HL-60 (cell line): ENCODE results near the gene KLK11.

Experiments
- POLR2AphosphoS5 ChIP-seq: IDR thresholded peaks from 2 replicates; pipeline ENCODE4 v1.6.1; 2012; ENCODE audit warnings: low read depth
- TF ChIP-seq, protein P1 (sequence below): IDR thresholded peaks from one replicate; pipeline ENCODE4 v1.5.1; 2011; ENCODE audit warnings: low read length, control low read depth, inconsistent platforms; ENCODE audit not compliant: insufficient read depth
- TF ChIP-seq, protein P2 (sequence below): IDR thresholded peaks from 2 replicates; pipeline ENCODE4 v1.6.1; 2012; ENCODE audit warnings: low read depth; ENCODE audit not compliant: insufficient replicate concordance

DNA sequence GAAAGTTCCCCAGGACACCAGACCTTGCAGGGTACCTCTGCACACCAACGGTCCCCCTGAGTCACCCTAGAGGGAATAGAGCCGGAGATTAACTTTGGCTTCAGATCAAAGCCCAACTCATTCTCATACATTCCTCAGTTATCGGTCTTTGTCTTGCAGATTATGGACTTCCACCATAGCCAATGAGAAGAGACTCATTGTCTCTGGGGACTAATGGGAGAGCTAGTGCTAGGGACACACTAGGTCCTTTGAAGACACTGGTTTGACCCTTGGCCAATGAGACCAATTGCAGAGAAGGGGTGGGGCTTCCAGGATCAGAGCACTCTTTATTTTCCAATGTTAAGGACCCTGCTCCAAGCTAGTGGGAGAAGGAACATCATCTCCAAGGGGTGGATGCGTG is 48.8 kb downstream of the KLK11 start:
- TF ChIP-seq, protein P1, sequence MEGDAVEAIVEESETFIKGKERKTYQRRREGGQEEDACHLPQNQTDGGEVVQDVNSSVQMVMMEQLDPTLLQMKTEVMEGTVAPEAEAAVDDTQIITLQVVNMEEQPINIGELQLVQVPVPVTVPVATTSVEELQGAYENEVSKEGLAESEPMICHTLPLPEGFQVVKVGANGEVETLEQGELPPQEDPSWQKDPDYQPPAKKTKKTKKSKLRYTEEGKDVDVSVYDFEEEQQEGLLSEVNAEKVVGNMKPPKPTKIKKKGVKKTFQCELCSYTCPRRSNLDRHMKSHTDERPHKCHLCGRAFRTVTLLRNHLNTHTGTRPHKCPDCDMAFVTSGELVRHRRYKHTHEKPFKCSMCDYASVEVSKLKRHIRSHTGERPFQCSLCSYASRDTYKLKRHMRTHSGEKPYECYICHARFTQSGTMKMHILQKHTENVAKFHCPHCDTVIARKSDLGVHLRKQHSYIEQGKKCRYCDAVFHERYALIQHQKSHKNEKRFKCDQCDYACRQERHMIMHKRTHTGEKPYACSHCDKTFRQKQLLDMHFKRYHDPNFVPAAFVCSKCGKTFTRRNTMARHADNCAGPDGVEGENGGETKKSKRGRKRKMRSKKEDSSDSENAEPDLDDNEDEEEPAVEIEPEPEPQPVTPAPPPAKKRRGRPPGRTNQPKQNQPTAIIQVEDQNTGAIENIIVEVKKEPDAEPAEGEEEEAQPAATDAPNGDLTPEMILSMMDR, result no peak
- TF ChIP-seq, protein P2, sequence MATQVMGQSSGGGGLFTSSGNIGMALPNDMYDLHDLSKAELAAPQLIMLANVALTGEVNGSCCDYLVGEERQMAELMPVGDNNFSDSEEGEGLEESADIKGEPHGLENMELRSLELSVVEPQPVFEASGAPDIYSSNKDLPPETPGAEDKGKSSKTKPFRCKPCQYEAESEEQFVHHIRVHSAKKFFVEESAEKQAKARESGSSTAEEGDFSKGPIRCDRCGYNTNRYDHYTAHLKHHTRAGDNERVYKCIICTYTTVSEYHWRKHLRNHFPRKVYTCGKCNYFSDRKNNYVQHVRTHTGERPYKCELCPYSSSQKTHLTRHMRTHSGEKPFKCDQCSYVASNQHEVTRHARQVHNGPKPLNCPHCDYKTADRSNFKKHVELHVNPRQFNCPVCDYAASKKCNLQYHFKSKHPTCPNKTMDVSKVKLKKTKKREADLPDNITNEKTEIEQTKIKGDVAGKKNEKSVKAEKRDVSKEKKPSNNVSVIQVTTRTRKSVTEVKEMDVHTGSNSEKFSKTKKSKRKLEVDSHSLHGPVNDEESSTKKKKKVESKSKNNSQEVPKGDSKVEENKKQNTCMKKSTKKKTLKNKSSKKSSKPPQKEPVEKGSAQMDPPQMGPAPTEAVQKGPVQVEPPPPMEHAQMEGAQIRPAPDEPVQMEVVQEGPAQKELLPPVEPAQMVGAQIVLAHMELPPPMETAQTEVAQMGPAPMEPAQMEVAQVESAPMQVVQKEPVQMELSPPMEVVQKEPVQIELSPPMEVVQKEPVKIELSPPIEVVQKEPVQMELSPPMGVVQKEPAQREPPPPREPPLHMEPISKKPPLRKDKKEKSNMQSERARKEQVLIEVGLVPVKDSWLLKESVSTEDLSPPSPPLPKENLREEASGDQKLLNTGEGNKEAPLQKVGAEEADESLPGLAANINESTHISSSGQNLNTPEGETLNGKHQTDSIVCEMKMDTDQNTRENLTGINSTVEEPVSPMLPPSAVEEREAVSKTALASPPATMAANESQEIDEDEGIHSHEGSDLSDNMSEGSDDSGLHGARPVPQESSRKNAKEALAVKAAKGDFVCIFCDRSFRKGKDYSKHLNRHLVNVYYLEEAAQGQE, result no peak
- no peak for TF ChIP-seq POLR2AphosphoS5
